Stimulated activated CD4-positive, alpha-beta T cell treated with anti-CD3 and anti-CD28 coated beads, Interleukin-1b, Interleukin-23, amount 100 ng/mL, for 48 hours (primary cell): ENCODE data around the gene IGSF1.
"Not testable (repeated sequence)": the region's sequence is repeated elsewhere in the genome, so short reads cannot be mapped to it uniquely, and the experiment has no call there.

Source experiments
- DNase-seq: peaks from one replicate; pipeline ENCODE4 v3.0.0-alpha.2; 2020

Gene IGSF1

GRCh38 chrX:131271274-131271673 lies 17.8 kb downstream of the IGSF1 start:
- no peak for DNase-seq

- DNase-seq, result no peak
These were observed 19.0 kb downstream of the IGSF1 start for GRCh38 chrX:131270080-131270479.

- no peak for DNase-seq
These were observed 24.4 kb downstream of the IGSF1 start for GRCh38 chrX:131264665-131265064.

- no peak for DNase-seq
These were observed 25.1 kb downstream of the IGSF1 start for GRCh38 chrX:131264053-131264452.

- peak; percentile 2 for DNase-seq
These were observed 26.1 kb downstream of the IGSF1 start for GRCh38 chrX:131262738-131263679.

- no peak for DNase-seq
These were observed 26.9 kb downstream of the IGSF1 start for GRCh38 chrX:131262200-131262599.

GRCh38 chrX:131257367-131257766 lies 31.7 kb downstream of the IGSF1 start:
- no peak for DNase-seq

- DNase-seq, result not testable (repeated sequence)
These were observed 37.9 kb downstream of the IGSF1 start for GRCh38 chrX:131250984-131251738.

- no peak for DNase-seq
These were observed 50.0 kb downstream of the IGSF1 start for GRCh38 chrX:131239057-131239456.

- no peak for DNase-seq
These were observed 51.7 kb downstream of the IGSF1 start for GRCh38 chrX:131237363-131237762.

GRCh38 chrX:131235768-131236545 lies 53.1 kb downstream of the IGSF1 start:
- DNase-seq, result no peak

GRCh38 chrX:131227608-131228007 lies 61.5 kb downstream of the IGSF1 start:
- no peak for DNase-seq

GRCh38 chrX:131226591-131226990 lies 62.5 kb downstream of the IGSF1 start:
- no peak for DNase-seq

GRCh38 chrX:131225078-131225477 lies 64.0 kb downstream of the IGSF1 start:
- DNase-seq, result no peak
